Measurements from ENCODE around the gene DDX5.
A peak's percentile ranks its signal among the peaks of the same experiment; 100 is the strongest.

Gene DDX5

DNA sequence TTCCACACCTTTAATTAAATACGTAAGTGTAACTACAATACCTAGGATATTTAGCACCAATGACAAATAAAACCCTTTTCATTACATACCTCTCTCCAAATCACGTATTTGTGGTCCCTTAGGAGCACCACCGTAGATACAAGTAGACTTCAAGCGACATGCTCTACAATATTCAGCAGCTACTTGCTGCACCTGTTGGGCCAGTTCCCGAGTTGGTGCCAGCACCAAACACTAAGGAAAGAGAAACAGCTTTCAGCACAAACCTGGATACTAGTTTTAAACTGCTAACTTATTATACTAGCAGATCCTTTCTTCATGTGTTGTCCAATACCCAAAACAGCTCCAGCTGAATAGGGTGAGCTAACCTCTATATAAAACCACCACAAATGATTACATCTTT is 2.7 kb downstream of the DDX5 start:
- peaks cover 7% of the 10 kb centered on the region for H3K27me3 Mint-ChIP-seq (ENCODE audit: low read depth, poor library complexity)
- peaks cover 68% of the 10 kb centered on the region for H3K4me1 Mint-ChIP-seq
- DNase-seq = no peak
- no peaks in the 10 kb centered on the region for H3K9me3 Mint-ChIP-seq
- peaks cover 66% of the 10 kb centered on the region for H3K36me3 Mint-ChIP-seq (ENCODE audit: low read depth)
- TF ChIP-seq CTCF (IDR thresholded peaks at IDR 0.05) = no peak
- H3K4me3 Mint-ChIP-seq = no peak overlapping the region
- H3K27ac Mint-ChIP-seq = peak overlapping the region; percentile 81

GRCh38 chr17:64502809-64503208 is 3.3 kb downstream of the DDX5 start:
- Mint-ChIP-seq H3K4me1 (peaks cover 70% of the 10 kb centered on the region), H3K9me3 (no peaks in the 10 kb centered on the region), H3K4me3 (peak overlapping the region; percentile 57), H3K27me3 (ENCODE audit: low read depth, poor library complexity) (peaks cover 7% of the 10 kb centered on the region), H3K36me3 (ENCODE audit: low read depth) (peaks cover 66% of the 10 kb centered on the region), H3K27ac (peak overlapping the region; percentile 51)
- TF ChIP-seq CTCF (IDR thresholded peaks at IDR 0.05) = no peak
- DNase-seq = no peak

- Mint-ChIP-seq H3K27me3 (ENCODE audit: low read depth, poor library complexity) (peaks cover 7% of the 10 kb centered on the region), H3K36me3 (ENCODE audit: low read depth) (peaks cover 66% of the 10 kb centered on the region), H3K27ac (peak overlapping the region; percentile 93), H3K4me3 (peak overlapping the region; percentile 26), H3K4me1 (peaks cover 73% of the 10 kb centered on the region), H3K9me3 (no peaks in the 10 kb centered on the region)
- no peak for DNase-seq
- TF ChIP-seq CTCF (IDR thresholded peaks at IDR 0.05) = no peak
Measured at GRCh38 chr17:64502021-64502420, 4.1 kb downstream of the DDX5 start.

GRCh38 chr17:64500862-64501765 is 5.0 kb downstream of the DDX5 start:
- Mint-ChIP-seq H3K4me1 (peaks cover 82% of the 10 kb centered on the region), H3K27ac (peak overlapping the region; percentile 93), H3K27me3 (ENCODE audit: low read depth, poor library complexity) (peaks cover 2% of the 10 kb centered on the region), H3K36me3 (ENCODE audit: low read depth) (peaks cover 66% of the 10 kb centered on the region), H3K4me3 (peak overlapping the region; percentile 26), H3K9me3 (no peaks in the 10 kb centered on the region)
- DNase-seq = no peak
- TF ChIP-seq CTCF (IDR thresholded peaks at IDR 0.05) = no peak

GRCh38 chr17:64500487-64500859 is 5.6 kb downstream of the DDX5 start:
- TF ChIP-seq CTCF (IDR thresholded peaks at IDR 0.05) = no peak
- H3K4me1 Mint-ChIP-seq = peaks cover 89% of the 10 kb centered on the region
- no peak for DNase-seq
- H3K4me3 Mint-ChIP-seq = no peak overlapping the region
- H3K36me3 Mint-ChIP-seq (ENCODE audit: low read depth) = peaks cover 61% of the 10 kb centered on the region
- H3K9me3 Mint-ChIP-seq = no peaks in the 10 kb centered on the region
- H3K27me3 Mint-ChIP-seq (ENCODE audit: low read depth, poor library complexity) = peaks cover 1% of the 10 kb centered on the region
- H3K27ac Mint-ChIP-seq = peak overlapping the region; percentile 17

Measured in nephron progenitor cell (in vitro differentiated cells).